HG03432 (cell line): ENCODE data around the gene TTYH1.
"Not testable (repeated sequence)": the region's sequence is repeated elsewhere in the genome, so short reads cannot be mapped to it uniquely, and the experiment has no call there.

Experiments
- ATAC-seq: cut with Tn5 transposase; IDR thresholded peaks from one replicate; pipeline ENCODE4 v1.9.1; 2021; ENCODE audit warnings: mild to moderate bottlenecking, moderate library complexity; ENCODE audit not compliant: unreplicated experiment

The TTYH1 gene

DNA sequence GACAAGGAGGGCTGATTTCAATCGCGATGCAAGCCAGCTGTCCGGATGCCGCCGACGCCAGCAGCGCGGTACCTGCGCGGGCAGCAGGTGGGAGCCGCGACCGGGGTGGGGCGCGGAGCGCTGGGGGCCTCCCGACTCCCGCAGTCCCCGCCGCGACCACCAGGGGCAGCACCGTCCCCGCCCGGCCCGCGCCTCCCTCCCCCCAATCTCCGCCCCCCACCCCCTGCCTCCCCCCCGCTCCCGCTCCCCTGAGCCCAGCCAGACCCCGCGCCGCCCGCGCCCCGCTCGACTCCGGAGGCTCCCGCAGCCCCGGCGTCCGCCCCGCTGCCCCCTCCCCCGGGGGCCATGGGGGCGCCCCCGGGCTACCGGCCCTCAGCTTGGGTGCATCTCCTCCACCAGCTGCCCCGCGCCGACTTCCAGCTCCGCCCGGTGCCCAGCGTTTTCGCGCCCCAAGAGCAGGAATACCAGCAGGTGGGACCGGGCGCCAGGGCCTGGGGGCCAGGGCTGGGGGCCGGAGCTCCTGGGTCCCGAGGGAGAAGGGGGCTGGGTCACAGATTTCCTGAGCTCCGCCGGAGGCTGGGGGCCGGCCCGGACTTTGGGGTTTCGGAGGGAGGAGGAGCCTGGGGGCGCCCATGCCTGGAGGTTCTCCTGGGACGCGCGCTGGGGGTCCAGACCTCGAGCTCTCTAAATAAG lies at the start of gene TTYH1:
TTYH1 (plus strand) TSS at position 257 of the 693 bp plus-strand sequence; CDS start at position 346, 89 bp downstream.
- ATAC-seq: no peak

DNA sequence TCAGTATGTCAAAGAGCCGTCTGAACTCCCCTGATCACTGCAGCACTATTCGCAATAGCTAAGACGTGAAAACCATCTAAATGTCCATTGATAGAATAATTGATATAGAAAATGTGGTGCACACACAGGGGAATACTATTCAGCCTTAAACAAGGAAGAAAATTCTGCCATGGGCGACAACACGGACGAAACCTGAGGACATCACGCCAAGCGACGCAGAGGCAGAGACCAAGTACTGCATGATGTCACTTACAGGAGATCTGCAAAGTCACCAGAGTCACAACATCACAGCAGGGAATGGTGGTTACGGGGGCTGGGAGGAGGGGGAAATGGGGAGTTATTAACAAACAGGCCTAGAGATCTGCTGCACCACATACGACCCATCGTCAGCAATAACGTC lies 49.5 kb upstream of the TTYH1 start:
- not testable (repeated sequence) for ATAC-seq

DNA sequence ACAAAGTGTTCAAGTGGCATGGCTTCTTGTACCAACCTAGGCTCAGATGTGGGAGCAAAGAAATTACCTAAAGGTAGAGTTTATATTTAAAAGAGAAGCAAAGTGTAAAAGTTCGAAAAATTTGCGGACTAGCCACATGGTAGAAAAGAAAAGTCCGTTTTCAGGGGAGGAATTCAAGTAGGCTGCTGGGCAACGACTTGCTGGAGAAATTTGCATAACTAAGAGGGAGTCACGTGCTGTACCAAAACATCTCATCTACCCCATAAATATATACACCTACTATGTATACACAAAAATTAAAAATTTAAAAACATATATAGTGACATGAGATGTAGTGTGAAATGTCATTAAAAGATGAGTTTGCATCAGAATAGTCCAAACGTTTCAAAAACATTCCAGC lies 48.5 kb upstream of the TTYH1 start:
- ATAC-seq: no peak

DNA sequence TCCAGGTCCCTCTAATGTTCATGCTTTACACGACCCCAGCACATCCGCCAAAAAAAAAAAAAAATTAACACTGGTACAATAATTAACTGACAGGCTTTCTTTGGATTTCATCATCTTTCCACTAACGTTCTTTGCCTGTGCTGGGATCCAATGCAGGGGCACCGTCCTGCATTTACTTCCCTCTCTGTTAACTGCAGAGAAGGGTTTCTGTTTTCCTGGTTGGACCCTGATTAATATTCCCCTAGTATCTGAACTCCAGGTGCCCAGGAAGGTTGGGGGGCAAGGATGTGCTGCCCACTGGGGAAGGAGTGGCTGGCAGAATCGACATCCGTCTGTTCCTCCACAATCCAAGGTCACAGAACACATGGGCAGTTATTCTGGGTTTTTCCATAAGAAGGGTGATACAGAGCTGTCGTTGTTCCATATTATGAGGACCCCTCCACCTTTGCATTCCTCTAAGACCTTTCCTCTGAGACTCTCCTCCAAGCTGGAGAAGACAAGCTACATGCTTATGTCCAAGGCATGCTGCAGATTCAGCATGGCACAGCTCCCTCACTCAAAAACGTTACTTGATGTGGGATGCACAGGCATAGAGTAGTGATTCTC lies 46.1 kb upstream of the TTYH1 start:
- ATAC-seq: no peak

DNA sequence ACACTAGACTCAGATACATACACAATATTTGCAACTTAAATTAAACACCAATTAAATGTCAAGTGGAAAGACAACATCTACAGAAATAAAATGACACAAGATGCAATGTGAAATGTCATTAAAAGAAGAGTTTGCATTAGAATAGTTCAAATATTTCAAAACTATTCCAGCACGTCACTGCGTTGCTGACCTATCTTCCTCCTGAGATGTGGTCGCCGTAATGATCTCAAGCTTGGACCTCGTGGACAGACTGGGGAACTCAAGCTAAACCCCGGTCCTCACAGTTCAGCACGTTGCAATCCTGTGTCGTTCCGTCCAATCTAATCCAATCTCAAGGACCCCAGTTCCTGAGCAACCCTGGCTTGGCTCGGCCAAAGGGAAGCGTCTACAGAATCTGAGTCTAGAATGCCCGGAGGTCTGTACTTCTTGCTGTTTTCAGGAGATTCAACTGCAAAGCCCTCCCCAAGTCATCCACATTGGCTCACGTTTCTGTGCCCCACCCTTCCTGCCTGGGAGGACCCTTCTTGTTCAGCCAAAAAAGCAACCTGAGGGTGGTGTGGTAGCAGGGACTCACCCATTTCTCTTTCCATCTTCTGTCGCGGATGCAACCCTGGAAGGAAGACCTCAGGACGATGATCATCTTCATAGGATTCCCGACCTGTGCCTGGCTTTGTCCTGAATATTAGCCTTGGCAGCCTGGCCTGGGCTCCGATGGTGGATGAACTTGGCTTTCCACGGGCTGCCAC lies 45.4 kb upstream of the TTYH1 start:
- not testable (repeated sequence) for ATAC-seq

DNA sequence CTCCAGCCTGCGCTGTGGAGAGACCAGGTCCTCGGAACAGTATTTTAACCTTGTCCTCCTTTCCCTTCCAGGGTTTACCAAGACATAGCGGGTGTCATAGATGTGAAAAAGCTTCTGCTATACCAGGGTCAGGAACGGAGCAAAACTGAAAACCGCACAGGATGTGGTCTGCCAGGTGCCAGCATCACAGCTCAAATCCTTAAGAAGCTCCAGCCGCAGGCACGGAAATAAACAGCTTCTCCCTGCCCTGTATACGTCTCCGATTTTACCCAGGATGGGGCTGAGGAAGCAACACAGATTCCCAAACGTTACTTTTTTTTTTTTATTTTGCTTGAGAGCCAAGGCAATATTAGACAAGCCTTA lies 44.8 kb upstream of the TTYH1 start:
- not testable (repeated sequence) for ATAC-seq

DNA sequence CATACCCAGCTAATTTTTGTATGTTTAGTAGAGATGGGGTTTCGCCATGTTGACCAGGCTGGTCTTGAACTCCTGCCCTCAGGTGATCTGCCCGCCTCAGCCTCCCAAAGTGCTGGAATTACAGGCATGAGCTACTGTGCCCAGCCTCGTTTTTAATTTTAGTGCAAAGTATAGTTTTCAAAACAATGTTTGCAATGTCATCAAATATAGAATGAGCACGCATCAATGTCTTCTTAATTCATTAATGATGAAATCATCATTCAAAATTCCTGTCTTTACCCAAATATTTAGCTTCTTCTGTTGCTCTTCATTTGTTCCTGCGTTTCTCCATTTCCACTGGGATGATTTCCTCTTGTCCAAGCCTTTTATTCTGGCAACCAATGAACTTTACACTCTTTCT lies 43.8 kb upstream of the TTYH1 start:
- not testable (repeated sequence) for ATAC-seq

DNA sequence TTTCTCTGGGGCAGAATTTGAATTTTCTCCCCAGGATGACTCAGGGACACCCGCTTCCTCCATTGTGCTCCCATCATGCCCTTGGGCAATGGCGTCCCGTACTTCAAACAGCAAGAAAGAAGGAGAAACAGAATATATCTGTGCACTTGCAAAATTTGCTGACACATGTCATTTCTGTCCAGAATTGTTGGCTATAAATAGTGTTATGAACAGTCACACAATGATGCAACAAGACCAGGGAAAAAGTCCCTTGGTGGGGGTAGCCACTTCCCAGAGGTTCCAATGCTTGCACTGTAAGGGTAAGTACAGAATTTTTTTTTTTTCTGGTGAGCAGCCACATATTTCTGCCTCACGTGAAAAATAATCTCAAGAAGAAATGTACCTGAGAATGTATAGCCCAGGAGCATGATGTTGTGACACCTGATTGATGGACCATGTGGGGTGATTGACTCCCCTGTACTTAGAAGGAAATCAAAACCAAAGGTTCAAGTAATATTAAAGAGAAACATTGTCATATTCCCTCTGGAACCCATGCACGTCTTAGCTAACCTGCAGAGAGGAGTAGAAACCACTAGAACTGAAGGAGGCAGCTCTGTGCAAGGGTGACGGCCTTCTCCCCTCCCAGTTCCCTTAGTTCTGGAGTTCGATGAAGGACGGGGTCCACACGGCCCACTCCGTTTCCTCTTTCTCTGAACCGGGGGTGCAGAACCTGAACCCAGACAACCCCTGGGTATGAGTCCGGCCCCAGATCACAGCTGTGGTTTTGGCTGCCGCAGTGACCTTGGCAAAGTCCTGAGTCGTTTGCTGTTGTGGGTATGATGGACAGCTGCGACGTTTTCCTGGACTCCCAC lies 41.3 kb upstream of the TTYH1 start:
- no peak for ATAC-seq

DNA sequence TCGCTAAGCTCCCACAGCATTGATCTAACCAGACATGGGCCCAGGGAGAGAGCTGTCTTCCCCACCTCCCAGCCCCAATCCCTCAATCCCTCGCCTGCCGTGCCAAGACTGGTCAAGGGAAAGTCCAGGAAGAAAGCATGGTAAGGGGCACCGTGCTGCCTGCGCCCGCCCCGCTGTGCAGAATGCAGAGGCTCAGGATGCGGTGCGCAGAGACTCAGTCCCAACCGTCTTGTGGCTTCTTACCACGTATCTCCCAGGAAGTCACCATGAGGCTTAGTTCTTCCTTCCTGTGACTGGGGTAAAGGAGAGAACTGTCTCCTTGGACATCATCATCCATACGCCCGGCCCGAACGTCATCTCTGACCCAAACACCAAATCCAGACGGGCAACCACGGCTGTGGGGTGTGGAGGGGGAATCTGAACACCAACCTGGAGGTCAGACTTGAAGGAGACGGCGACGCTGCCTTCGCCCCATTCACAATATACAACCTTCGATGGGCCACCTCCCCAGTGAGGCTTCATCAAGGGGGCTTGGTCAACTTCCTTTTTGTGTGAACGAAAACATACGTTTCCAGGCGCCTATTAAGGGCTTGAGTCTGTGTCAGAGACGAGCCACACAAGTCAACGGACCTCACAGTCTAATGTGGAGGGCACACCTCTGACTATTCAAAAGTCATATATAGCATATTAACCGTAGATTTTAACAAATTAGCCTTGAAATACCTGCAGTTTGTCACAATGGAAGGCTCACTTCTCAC lies 39.9 kb upstream of the TTYH1 start:
- not testable (repeated sequence) for ATAC-seq

DNA sequence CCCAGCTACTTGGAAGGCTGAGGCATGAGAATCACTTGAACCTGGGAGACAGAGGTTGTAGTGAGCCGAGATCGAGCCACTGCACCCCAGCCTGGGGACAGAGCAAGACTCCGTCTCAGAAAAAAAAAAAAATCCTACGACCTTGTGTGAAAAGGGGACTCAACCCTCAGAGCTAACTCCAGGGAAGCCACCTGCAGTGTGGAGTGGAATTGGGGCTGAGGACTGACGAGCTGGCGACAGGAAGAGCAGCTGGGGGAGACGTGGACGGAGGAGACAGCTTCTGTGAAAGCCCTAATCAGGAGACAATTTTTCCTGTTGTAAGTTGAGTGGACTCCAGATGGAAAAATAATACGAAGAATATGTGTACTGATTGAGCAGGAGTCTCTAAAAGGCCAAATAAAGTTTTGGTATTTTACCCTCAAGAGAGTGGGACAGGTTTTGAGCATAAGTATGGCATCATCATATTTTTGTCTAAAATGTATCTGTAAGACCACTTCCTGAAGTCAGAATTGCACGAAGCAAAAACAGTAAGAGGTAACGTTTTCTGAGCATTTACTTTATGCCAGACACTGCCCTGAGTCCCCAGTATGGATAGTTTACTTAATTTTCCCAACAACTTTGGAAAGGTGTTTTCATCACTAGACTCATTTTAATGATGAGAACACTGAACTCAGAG lies 38.5 kb upstream of the TTYH1 start:
- ATAC-seq: no peak

DNA sequence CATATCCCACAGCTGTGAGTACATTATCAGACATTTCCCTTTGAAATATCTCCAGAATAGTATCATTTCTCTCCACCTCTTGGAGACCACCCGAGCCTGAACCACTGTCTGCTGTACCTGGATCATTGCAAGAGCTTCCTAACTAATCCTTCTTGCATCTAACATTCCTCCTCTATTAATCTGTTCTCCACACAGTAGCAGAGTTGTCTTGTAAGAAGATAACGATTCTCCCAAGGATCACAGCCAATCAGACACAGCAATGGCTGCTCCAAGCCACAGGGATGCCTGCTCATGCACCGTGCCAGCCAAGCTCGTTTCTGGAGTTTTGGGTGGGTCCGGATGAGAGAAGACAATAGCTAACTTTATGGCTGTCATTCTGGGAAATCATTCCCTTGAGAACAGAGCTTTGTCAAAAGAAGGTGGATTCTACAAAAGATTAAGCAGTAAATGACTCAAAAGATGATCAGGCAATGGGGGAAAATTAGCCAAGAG lies 36.0 kb upstream of the TTYH1 start:
- no peak for ATAC-seq

DNA sequence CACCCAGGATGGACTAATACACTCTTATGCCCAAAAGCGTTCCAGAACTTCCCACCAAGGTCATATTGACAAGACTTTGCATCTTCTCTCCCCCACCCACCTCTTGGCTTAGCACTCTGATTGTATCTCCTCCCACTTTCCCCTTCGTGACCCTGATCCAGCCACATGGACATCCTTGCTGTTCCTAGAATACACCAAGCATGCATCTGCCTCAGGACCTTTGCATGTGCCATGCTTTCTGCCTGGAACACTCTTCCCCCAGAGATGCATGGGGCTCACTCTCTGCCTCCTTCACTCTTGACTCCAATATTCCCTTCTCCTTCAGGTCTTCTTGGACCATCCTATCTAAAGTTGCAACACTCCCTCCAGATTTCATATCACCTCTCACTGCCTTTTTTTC lies 34.4 kb upstream of the TTYH1 start:
- ATAC-seq: no peak

DNA sequence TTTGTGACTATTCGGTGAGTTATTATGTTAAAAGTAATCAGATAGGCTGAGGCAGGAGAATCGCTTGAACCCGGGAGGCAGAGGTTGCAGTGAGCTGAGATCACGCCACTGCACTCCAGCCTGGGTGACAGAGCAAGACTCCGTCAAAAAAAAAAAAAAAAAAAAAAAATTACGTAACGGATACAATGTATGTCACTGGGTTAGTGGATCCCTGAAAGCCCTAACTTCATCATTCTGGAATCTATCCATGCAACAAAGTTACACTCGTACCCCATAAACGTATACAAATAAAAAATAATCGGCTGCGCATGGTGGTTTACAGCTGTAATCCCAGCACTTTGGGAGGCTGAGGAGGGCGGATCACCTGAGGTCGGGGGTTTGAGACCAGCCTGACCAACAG lies 33.2 kb upstream of the TTYH1 start:
- ATAC-seq: not testable (repeated sequence)

DNA sequence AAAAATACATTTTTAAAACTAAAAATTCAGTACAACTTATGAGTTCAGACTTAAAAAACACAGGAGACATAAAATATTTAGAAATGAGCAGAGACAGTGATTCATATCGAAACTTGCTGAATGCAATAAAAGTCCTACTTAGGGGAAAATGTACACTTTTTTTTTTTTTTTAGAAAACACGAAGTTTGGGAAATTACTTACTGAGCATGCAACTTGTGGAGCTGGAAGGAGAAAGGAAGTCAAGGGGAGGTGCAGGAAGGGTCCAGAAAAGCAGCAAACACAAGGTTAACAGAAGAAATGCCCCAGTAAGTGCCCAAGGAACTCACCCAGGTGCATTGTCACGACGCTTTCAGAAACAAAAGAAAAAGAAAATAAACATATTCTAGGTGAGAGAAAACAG lies 31.9 kb upstream of the TTYH1 start:
- ATAC-seq: no peak

DNA sequence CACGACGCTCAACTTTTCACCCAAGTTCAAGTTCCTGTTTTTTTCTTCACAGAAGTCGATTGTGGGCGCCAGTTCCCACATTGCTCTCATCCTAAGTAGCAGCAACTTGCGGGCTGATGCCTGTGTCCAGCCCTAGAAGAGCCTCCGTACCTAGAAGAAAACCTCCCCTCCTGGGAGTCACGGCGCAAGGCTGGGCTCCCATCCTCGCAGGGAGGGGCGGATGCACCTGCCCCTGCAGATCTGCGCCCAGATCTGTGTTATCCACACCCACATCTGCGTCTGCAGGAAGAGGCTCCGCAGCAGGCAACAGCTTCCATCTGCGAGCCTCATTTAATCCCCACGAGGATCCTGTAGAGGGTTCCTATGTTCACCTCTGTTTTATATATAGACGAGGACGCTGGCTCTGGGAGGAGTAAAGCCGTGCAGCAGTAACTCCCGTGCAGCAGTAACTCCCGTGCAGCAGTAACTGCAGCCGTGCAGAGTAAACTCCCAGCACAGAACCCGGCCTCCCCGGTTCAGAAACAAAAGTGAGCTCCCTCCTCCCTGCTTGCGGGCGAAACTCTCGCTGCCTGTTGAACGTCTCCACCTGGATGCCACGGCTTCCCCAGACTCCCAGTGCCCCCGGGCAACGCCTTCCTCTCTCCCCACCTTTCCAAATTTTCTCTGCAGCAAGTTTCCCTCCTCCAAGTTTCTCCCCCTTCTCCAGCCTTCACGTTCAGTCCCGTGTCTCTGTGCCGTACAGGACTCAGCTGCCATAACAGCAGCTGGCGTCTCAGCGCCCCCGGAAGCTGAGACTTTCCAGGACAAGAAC lies 27.1 kb upstream of the TTYH1 start:
- ATAC-seq: no peak

DNA sequence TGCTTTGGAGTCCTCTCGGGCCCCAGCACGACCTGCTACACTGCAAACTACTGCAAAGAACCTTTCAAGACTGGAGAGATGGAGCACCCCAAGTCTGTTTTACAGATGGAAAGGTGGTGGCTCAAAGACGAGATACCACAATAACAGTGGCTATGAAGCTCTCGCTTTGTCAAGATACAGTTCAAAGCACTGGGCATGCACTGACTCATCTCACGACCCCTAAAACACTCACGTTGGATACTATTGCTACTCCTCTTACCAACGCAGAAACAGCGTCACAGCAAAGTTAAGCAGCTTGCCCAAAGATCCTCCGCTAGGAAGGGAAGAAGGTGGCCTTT lies 26.5 kb upstream of the TTYH1 start:
- ATAC-seq: no peak

DNA sequence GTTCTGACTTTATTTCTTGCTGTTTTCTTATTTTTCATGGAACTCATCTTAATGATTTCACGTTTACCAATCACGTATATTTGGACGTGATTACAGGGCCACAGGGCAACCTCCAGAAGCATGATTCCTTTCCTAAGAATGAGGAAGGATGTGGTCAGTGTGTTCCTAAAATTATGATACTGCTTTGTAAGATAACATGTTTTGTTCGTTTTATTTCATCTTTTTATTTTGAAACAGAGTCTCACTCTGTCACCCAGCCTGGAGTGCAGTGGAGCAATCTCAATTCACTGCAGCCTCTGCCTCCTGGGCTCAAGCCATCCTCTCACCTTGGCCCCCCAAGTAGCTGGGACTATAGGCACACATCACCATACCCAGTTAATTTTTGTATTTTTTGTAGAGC lies 25.7 kb upstream of the TTYH1 start:
- no peak for ATAC-seq

DNA sequence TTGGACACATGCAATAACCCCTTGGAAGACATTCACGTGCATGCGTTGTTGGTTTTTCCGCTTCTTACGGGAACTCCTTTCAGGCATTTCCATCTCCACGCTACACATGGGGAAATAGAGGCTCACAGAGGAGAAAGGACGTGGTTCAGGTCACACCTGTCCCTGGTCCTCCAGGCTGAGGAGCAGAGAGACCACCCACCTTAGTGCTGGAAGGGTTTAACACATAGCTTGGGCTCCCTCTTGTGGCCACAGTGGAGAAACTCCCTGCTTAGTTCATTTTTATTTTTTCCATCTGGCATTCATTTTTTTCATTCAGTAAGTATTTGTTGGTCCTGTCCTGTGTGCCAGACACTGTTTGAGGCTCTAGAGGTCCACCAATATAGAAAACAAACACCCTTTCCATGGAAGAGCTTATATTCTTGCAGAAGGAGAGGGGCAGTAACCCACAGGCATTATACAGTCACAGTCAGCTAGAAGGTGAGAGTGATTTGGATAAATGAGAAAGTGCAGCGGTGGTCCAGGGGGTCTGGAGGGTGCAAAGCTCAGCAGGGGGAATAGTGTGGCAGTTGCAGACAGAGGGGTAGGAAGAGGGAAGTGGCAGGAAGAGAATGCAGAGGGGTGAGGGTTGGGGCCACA lies 24.2 kb upstream of the TTYH1 start:
- ATAC-seq: no peak
